HepG2 (cell line): ENCODE data around the gene MSTO1. TPM values are rescaled to one million over a fixed set of nuclear protein-coding genes. Genes with fewer than 3 reads are reported as not detected.

Source experiments
- FOXK2 ChIP-seq: fragments of 450-650 bp; IDR thresholded peaks from 2 replicates; pipeline ENCODE4 v1.6.1; 2016
- MAF1 ChIP-seq: sonication (generic); formaldehyde crosslinking; IDR thresholded peaks from 2 replicates; pipeline ENCODE4 v1.5.0; 2020; ENCODE audit warnings: missing genetic modification reagents, borderline replicate concordance
- MIER2 ChIP-seq: IDR thresholded peaks from 2 replicates; pipeline ENCODE4 v1.6.1; 2016; ENCODE audit warnings: missing biosample characterization, missing genetic modification reagents
- POLR2A ChIP-seq, 2 experiments: IDR thresholded peaks; 2 replicates each; pipeline ENCODE4 v1.6.1; 2011; ENCODE audit warnings: low read depth in 2 of 2, low read length in 2 of 2, mild to moderate bottlenecking in 1 of 2, moderate library complexity in 1 of 2; ENCODE audit not compliant: insufficient read depth in 1 of 2
- RFX1 ChIP-seq: fragments of 450-650 bp; IDR thresholded peaks from 2 replicates; pipeline ENCODE4 v1.6.1; 2017
- SMYD3 ChIP-seq: sonication (generic); formaldehyde crosslinking; IDR thresholded peaks from 2 replicates; pipeline ENCODE4 v1.8.1; 2023; ENCODE audit warnings: mild to moderate bottlenecking, missing genetic modification reagents
- ZNF101 ChIP-seq: sonication (generic); formaldehyde crosslinking; IDR thresholded peaks from 2 replicates; pipeline ENCODE4 v1.4.0; 2020; ENCODE audit warnings: mild to moderate bottlenecking, low read depth, missing genetic modification reagents, borderline replicate concordance
- ZNF589 ChIP-seq: sonication (generic); formaldehyde crosslinking; conservative IDR thresholded peaks from 2 replicates; pipeline ENCODE4 v1.8.0; 2022; ENCODE audit warnings: mild to moderate bottlenecking, moderate library complexity, missing genetic modification reagents
- ZNF660 ChIP-seq: sonication (generic); formaldehyde crosslinking; IDR thresholded peaks from 2 replicates; pipeline ENCODE4 v1.5.1; 2020; ENCODE audit warnings: mild to moderate bottlenecking, low read depth, missing genetic modification reagents, borderline replicate concordance
- polyA plus RNA-seq, 8 experiments: library from polyadenylated mRNA; depleted of rRNA in 3 of 8; stranded (reverse) in 7 of 8; unstranded in 1 of 8; fragments of >200 nt; fragmentation: Illumina TruSeq in 4 of 8; extraction: Trizol in 4 of 8; gene quantifications; 2 replicates each; pipeline versions ENCODE4 v1.2.1 to v1.2.3, GENCODE V29; 2011 to 2016; ENCODE audit warnings: low read depth in 4 of 8, missing spikeins in 1 of 8, mixed read lengths in 1 of 8; ENCODE audit not compliant: insufficient read depth in 1 of 8
- total RNA-seq, 5 experiments: library from RNA; depleted of rRNA; stranded (reverse); fragments of >200 nt; fragmentation: Illumina TruSeq; extraction: Trizol; gene quantifications; 2 replicates each; pipeline ENCODE4 v1.2.3, GENCODE V29; 2016; ENCODE audit warnings: low read depth in 1 of 5
- TF ChIP-seq, protein P1 (sequence below), 2 experiments: sonication (generic) in 1 of 2; formaldehyde crosslinking in 1 of 2; IDR thresholded peaks; 2 replicates each; pipeline versions ENCODE4 v1.6.1 to v1.9.0; 2014 to 2022; ENCODE audit warnings: antibody characterized with exemption in 1 of 2, borderline replicate concordance in 1 of 2, inconsistent platforms in 1 of 2, low read depth in 1 of 2, missing genetic modification reagents in 1 of 2
- TF ChIP-seq, protein P2 (sequence below): sonication (generic); formaldehyde crosslinking; IDR thresholded peaks from 2 replicates; pipeline ENCODE4 v1.4.0; 2020; ENCODE audit warnings: missing genetic modification reagents
- TF ChIP-seq, protein P3 (sequence below): sonication (generic); formaldehyde crosslinking; IDR thresholded peaks from 2 replicates; pipeline ENCODE4 v1.4.0; 2020; ENCODE audit warnings: missing genetic modification reagents, mild to moderate bottlenecking, borderline replicate concordance
- TF ChIP-seq, protein P4 (sequence below): sonication (generic); formaldehyde crosslinking; conservative IDR thresholded peaks from 2 replicates; pipeline ENCODE4 v1.4.0; 2020; ENCODE audit warnings: mild to moderate bottlenecking, missing genetic modification reagents, moderate library complexity
- TF ChIP-seq, protein P5 (sequence below): IDR thresholded peaks from 2 replicates; pipeline ENCODE4 v1.6.1; 2016; ENCODE audit warnings: missing biosample characterization, missing genetic modification reagents, low read depth

Gene MSTO1
- total and polyA plus RNA-seq, 2 of the 13 experiments (the other 11 are each of a cell fraction or from before 2014, with no cell fraction given) = 19.1 to 25.3 TPM

DNA sequence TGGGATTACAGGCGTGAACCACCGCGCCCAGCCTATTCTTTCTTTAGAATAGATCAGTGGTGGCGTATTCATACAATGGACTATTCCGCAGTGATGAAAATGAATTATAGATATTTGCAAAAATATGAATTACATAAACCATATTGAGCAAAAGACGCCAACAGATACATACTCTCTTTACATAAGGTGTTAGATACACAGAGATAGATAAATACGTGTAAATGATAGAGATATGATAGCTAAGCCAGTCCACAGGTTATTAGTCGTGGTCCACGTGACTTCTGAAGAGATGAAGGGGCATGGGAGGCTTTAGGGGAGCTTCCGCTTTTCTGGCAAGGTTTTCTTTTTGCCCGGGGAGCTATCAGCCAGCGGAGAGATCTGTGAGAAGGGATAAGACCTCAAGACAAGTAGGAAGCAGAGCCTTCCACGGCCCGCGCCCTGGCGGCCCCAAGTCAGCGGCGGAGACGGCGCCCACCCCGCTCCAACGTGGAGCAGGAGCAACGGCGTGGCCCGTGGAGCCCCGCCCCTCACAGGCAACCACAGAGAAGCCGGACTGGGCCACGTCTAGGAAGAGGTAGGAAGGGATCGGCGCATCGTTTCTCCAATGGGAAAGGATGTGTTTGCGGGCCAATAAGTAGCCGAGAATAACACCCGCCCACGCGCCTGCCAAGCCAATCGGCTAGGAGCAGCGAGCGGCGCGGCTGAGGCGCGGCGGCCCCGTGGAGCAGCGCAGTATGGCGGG is at the start of gene MSTO1 (continued):
- TF ChIP-seq, protein P1, sequence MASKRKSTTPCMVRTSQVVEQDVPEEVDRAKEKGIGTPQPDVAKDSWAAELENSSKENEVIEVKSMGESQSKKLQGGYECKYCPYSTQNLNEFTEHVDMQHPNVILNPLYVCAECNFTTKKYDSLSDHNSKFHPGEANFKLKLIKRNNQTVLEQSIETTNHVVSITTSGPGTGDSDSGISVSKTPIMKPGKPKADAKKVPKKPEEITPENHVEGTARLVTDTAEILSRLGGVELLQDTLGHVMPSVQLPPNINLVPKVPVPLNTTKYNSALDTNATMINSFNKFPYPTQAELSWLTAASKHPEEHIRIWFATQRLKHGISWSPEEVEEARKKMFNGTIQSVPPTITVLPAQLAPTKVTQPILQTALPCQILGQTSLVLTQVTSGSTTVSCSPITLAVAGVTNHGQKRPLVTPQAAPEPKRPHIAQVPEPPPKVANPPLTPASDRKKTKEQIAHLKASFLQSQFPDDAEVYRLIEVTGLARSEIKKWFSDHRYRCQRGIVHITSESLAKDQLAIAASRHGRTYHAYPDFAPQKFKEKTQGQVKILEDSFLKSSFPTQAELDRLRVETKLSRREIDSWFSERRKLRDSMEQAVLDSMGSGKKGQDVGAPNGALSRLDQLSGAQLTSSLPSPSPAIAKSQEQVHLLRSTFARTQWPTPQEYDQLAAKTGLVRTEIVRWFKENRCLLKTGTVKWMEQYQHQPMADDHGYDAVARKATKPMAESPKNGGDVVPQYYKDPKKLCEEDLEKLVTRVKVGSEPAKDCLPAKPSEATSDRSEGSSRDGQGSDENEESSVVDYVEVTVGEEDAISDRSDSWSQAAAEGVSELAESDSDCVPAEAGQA (IDR thresholded peaks at IDR 0.05; ENCODE audit: low read depth) = no peak
- TF ChIP-seq, protein P1 (CRISPR knock-in tag; IDR thresholded peaks at IDR 0.05; ENCODE audit: borderline replicate concordance) = no peak
- no peak for TF ChIP-seq ZNF660
- no peak for TF ChIP-seq FOXK2
- TF ChIP-seq ZNF101 = no peak
- TF ChIP-seq, protein P2, sequence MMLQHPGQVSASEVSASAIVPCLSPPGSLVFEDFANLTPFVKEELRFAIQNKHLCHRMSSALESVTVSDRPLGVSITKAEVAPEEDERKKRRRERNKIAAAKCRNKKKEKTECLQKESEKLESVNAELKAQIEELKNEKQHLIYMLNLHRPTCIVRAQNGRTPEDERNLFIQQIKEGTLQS (CRISPR knock-in tag) = peak; percentile 38; the same call in 1 of the 2 replicates
- TF ChIP-seq, protein P3, sequence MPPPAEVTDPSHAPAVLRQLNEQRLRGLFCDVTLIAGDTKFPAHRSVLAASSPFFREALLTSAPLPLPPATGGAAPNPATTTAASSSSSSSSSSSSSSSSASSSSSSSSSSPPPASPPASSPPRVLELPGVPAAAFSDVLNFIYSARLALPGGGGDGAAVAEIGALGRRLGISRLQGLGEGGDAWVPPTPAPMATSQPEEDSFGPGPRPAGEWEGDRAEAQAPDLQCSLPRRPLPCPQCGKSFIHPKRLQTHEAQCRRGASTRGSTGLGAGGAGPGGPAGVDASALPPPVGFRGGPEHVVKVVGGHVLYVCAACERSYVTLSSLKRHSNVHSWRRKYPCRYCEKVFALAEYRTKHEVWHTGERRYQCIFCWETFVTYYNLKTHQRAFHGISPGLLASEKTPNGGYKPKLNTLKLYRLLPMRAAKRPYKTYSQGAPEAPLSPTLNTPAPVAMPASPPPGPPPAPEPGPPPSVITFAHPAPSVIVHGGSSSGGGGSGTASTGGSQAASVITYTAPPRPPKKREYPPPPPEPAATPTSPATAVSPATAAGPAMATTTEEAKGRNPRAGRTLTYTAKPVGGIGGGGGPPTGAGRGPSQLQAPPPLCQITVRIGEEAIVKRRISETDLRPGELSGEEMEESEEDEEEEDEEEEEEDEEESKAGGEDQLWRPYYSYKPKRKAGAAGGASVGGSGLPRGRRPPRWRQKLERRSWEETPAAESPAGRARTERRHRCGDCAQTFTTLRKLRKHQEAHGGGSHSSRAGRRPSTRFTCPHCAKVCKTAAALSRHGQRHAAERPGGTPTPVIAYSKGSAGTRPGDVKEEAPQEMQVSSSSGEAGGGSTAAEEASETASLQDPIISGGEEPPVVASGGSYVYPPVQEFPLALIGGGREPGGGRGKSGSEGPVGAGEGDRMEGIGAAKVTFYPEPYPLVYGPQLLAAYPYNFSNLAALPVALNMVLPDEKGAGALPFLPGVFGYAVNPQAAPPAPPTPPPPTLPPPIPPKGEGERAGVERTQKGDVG (CRISPR knock-in tag) = no peak
- TF ChIP-seq MIER2 (CRISPR knock-in tag) = no peak
- no peak for TF ChIP-seq ZNF589 (CRISPR knock-in tag)
- TF ChIP-seq MAF1 (CRISPR knock-in tag) = no peak
- TF ChIP-seq, protein P4, sequence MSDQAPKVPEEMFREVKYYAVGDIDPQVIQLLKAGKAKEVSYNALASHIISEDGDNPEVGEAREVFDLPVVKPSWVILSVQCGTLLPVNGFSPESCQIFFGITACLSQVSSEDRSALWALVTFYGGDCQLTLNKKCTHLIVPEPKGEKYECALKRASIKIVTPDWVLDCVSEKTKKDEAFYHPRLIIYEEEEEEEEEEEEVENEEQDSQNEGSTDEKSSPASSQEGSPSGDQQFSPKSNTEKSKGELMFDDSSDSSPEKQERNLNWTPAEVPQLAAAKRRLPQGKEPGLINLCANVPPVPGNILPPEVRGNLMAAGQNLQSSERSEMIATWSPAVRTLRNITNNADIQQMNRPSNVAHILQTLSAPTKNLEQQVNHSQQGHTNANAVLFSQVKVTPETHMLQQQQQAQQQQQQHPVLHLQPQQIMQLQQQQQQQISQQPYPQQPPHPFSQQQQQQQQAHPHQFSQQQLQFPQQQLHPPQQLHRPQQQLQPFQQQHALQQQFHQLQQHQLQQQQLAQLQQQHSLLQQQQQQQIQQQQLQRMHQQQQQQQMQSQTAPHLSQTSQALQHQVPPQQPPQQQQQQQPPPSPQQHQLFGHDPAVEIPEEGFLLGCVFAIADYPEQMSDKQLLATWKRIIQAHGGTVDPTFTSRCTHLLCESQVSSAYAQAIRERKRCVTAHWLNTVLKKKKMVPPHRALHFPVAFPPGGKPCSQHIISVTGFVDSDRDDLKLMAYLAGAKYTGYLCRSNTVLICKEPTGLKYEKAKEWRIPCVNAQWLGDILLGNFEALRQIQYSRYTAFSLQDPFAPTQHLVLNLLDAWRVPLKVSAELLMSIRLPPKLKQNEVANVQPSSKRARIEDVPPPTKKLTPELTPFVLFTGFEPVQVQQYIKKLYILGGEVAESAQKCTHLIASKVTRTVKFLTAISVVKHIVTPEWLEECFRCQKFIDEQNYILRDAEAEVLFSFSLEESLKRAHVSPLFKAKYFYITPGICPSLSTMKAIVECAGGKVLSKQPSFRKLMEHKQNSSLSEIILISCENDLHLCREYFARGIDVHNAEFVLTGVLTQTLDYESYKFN (CRISPR knock-in tag) = no peak
- TF ChIP-seq, protein P5, sequence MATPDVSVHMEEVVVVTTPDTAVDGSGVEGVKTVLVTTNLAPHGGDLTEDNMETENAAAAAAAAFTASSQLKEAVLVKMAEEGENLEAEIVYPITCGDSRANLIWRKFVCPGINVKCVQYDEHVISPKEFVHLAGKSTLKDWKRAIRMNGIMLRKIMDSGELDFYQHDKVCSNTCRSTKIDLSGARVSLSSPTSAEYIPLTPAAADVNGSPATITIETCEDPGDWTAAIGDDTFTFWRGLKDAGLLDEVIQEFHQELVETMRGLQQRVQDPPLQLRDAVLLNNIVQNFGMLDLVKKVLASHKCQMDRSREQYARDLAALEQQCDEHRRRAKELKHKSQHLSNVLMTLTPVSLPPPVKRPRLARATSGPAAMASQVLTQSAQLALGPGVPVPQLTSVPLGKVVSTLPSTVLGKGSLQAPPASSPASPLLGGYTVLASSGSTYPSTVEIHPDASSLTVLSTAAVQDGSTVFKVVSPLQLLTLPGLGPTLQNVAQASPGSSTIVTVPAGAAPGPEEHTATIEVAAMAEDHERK (CRISPR knock-in tag) = no peak
- no peak for TF ChIP-seq RFX1
- peak; percentile 32; the same call in 1 of the 2 replicates for TF ChIP-seq SMYD3 (CRISPR knock-in tag)
- peak; percentile 75 to 88 for TF ChIP-seq POLR2A (IDR thresholded peaks at IDR 0.05; ENCODE audit: insufficient read depth in 1 of 2, low read depth in 2 of 2, low read length in 2 of 2)
